Stimulated activated CD4-positive, alpha-beta T cell treated with anti-CD3 and anti-CD28 coated beads, Interleukin-2, amount 100 ng/mL, for 4 hours (primary cell): Measurements from ENCODE around the gene DBN1.
A peak's percentile ranks its signal among the peaks of the same experiment; 100 is the strongest.

ENCODE experiments used
- DNase-seq: peaks from one replicate; pipeline ENCODE4 v3.0.0-alpha.2; 2020; ENCODE audit warnings: low read depth

The DBN1 gene

DNA sequence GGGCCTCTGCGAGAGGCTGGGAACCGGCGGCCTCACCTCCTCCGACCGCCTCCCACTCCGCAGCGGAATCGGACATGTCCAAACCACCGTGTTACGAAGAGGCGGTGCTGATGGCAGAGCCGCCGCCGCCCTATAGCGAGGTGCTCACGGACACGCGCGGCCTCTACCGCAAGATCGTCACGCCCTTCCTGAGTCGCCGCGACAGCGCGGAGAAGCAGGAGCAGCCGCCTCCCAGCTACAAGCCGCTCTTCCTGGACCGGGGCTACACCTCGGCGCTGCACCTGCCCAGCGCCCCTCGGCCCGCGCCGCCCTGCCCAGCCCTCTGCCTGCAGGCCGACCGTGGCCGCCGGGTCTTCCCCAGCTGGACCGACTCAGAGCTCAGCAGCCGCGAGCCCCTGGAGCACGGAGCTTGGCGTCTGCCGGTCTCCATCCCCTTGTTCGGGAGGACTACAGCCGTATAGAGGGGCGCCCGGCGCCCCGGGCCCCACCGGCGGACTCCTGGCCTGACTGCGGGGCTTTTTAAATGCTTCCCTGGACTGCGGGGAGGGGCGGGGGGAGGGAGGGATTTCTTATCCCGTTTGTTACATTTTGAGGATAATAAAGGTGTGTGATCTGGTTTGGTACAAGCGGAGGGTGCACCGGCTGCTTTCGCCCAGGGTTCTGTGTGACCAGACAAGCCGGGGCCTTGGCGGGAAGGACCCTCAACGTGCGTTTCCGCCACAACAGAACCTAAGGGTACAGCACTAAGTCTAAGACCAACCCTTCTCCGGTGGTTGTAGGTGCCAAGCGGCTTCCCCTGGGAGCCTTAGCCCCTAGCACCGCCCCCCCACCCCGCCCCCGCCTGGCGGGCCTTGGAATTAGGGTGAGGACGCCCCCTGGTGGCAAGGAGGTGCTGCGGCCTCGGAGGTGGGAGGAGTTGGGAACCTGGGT is 17.5 kb downstream of the DBN1 start:
- peak; percentile 93 for DNase-seq

GRCh38 chr5:177455036-177455660 is 18.3 kb downstream of the DBN1 start:
- DNase-seq, result peak; percentile 90

DNA sequence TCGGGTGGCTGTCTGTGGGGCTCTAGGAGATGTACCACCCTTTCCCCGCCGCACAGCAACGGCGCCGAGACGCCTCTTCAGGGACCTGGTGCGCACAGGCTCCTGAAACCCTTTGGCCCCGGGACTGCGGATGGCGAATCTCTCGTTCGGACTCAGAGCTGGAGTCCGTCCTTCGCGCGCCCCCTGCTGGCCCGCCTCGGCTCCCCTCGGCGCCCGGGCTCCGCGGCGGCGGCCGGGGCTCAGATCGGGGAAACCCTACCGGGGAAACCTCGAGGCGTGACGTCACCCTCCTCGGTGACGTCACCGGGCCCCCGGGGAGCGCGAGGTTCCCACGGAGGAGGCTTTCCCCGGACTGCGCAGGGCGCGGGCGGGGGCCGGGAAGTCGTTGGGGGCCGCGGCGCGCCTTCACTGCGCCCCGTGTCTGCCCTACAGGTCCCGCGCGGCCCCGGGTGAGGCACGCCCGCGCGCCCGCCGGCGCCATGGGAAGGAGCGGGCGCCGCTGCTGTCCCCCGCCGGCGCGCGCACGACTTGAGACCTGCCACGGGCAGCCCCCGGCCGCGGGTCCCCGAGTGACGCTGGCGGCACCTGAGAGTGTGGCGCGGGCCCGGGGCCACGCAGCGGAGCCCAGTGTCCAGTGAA is 18.9 kb downstream of the DBN1 start:
- peak; percentile 89 for DNase-seq

DNA sequence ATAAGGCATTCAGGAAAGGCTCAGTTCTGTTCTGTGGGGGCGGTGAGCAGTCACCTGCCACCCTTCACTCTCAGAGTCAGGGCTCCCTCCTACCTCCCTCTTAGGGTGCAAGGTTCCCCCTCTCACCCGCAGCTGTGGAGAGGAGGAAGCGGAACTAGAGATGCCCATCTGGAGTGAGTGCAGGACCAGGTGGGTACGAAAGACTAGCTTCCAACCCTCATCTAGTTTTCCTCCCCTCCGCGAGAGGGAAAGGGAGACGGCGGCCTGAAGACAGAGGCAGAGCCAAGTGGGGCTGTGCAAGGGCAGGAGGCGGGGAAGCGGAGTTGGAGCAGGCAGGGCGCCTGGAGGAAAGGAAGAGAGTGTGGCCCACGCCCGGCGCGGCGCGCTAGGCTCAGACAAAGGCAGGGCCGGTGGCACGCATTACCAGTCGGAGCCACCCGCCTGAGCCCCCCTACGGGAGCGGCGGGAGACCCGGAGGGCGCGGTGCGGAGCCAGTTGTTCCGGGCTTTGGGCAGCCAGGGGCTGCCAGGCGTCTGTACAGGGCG is 19.5 kb downstream of the DBN1 start:
- no peak for DNase-seq

GRCh38 chr5:177452688-177453638 is 20.5 kb downstream of the DBN1 start:
- no peak for DNase-seq

- DNase-seq, result no peak
Observed at GRCh38 chr5:177450667-177451424, 22.6 kb downstream of the DBN1 start.

- no peak for DNase-seq
Observed at GRCh38 chr5:177449140-177450061, 24.0 kb downstream of the DBN1 start.

GRCh38 chr5:177448244-177448950 is 25.0 kb downstream of the DBN1 start:
- no peak for DNase-seq

DNA sequence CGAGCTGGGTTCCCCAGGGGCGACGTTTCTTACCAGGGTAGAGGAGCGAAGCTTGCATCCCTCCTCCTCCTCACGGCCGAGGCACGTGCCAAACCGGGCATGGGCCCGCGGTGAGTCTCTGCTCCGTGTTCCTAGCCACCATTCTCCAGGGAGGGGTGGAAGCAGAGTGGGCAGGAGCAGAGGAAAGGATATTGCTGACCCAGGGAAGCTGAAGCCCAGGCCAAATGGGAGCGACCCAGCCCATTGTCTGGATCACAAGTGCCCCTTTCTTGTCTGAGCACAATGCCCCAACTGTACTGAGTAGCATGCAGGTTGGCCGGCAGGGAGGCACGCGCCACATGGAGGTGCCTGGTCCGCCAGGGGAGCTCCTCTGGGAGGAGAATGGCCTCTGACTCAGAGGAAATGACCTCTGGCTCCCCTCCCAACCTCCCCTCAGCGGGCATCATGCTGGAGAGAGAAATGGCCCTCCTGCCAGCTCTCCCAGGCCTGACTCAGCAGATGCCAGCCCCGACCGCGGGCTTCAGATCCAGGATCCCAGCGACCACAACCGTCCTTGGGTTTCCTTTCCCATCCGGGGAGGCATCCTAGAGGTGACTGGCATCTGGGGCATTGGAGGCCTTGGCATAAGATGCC is 25.7 kb downstream of the DBN1 start:
- no peak for DNase-seq

GRCh38 chr5:177447066-177447610 is 26.3 kb downstream of the DBN1 start:
- DNase-seq, result peak; percentile 59

GRCh38 chr5:177446200-177447065 is 27.0 kb downstream of the DBN1 start, which contains the start of gene PRR7:
TSS of gene PRR7 (plus strand) at chr5:177446814. CDS start at chr5:177455068, 8,254 bp downstream.
- DNase-seq, result peak; percentile 66

GRCh38 chr5:177445917-177446199 is 27.6 kb downstream of the DBN1 start:
- DNase-seq, result no peak

- DNase-seq, result no peak
Observed at GRCh38 chr5:177445052-177445916, 28.1 kb downstream of the DBN1 start.

- no peak for DNase-seq
Observed at GRCh38 chr5:177444106-177445051, 29.1 kb downstream of the DBN1 start.
